ENCODE results near the gene SCP2.

DNA sequence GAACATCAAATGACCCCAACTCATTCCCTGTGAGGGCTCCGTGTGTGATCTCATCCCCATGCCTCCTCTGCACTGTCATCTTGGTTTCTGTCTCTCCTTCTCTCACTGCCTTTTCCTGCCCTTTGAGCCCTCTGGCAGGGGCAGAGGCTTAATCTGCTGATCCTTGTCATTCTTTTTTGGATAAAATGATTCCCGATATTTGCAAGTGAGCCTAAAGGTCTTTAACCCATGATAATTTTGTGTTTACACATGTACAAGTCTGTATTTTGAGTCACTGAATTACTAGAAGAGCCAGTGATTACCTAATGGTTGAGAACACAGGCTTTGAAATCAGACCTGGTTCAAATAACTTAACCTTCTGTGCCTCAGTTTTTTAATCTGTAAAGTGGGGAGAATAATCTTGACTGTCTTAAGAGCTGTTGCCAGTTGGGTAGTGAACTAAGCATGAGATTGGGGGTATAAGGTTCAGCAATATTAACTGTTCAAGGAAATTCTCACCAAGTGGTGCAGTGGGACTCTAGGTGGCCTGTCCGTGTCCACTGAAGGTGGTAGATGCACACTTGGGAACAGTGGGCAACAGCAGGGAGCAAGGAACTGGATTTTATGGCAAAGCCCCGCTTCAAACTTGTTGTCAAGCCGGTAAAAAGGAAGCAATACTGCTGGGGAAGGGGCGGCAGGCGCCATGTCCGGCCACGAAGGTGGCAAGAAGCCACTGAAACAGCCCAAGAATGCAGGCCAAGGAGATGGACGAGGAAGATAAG, 7.2 kb upstream of the SCP2 start:
- TF ChIP-seq, protein P1, sequence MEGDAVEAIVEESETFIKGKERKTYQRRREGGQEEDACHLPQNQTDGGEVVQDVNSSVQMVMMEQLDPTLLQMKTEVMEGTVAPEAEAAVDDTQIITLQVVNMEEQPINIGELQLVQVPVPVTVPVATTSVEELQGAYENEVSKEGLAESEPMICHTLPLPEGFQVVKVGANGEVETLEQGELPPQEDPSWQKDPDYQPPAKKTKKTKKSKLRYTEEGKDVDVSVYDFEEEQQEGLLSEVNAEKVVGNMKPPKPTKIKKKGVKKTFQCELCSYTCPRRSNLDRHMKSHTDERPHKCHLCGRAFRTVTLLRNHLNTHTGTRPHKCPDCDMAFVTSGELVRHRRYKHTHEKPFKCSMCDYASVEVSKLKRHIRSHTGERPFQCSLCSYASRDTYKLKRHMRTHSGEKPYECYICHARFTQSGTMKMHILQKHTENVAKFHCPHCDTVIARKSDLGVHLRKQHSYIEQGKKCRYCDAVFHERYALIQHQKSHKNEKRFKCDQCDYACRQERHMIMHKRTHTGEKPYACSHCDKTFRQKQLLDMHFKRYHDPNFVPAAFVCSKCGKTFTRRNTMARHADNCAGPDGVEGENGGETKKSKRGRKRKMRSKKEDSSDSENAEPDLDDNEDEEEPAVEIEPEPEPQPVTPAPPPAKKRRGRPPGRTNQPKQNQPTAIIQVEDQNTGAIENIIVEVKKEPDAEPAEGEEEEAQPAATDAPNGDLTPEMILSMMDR (conservative IDR thresholded peaks at IDR 0.05; ENCODE audit: low read depth, low read length): no peak
- TF ChIP-seq EZH2 (IDR thresholded peaks at IDR 0.05; ENCODE audit: borderline replicate concordance, low read depth, low read length, poor library complexity, severe bottlenecking): no peak

Data from A673 (cell line).